GM19043 (cell line): ENCODE measurements around the gene NAT8L.

Experiments used
- ATAC-seq: cut with Tn5 transposase; IDR thresholded peaks from one replicate; pipeline ENCODE4 v1.9.1; 2021; ENCODE audit warnings: low read depth; ENCODE audit not compliant: unreplicated experiment

NAT8L gene

DNA sequence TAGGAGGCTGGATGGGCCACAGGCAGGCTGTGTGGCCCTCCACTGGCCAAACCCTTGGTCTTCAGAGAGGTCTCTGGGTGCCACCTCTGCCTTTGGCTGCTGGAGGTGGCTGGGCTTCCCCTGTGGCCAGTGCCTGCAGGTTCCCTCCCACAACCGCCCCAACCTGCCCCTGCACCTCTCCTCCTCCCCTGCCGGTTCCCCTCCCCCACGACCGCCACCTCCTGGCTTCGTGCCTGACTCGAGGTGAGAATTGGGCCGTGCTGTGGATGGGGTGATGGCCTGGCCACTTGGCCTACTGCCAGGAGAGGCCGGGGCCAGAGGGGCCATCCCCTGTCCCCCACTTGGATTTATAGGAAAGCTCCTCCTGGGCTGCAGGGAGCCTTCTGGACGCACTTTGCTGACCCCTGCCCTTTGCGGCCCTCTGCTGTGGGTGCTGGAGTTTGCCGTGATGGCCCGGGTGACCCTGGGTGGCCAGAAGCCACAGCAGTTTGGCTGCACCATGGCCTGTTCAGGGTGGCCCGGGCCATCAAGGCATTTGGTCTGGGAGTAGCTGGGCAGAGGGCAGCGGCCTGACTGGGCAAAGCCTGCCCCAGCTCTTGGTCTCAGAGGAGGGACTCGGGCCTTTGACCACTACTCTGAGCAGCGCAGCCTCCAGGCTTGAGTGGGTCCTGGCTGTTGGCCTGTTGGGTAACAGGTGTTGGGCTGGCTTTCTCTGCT is 3.8 kb downstream of the NAT8L start:
- ATAC-seq, result no peak

DNA sequence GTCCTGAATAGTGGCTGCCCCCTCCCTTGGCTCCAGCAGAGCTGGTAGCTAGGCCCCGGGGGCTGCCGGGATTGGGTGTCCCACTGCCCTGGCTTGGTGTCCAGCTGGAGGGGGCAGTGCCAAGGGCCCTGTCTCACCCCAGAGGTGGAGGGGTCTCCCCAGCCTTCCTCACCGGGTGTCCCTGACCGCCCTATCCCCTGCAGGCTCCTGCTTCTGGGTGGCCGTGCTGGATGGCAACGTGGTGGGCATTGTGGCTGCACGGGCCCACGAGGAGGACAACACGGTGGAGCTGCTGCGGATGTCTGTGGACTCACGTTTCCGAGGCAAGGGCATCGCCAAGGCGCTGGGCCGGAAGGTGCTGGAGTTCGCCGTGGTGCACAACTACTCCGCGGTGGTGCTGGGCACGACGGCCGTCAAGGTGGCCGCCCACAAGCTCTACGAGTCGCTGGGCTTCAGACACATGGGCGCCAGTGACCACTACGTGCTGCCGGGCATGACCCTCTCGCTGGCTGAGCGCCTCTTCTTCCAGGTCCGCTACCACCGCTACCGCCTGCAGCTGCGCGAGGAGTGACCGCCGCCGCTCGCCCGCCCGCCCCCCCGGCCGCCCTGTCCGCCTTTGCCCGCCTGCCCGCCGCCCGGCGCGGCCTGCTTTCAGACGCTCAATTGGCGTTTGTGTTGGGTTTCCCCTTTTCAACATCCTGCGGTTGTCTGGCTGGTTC is 4.6 kb downstream of the NAT8L start:
- ATAC-seq, result no peak

DNA sequence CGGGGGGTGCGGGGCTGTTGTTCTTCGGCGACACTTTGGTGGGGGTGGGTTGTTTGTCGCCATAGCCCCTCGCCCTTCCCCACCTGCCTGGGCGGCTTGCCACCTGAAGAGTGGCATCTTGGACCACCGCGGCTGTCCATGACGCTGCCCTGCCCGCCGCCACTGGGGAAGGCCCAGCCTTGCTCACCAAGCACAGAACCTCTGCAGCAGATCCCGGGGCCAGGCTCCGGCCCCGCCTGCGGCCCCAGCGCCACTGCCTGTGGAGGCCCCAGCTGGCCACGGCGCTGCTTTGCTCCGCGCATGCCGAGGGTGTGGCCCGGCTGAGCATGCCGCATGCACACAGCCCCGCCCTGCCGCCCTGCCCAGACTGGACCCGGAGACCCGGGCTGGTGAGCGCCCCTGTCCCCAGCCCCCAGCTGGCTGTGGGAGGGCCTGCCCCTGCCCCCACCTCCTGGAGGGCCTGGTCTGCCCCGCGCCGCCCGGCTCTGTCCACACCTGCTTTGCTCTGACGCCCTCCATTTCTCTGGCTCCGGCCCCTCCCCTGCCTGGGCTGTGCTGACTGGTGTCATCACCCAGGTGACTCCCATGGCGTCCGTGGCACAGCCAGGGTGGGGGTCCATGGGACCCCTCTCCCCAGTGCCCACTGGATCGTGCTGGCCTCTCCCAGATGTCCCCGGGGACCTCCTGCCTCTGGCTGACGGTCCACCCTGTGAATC is 5.3 kb downstream of the NAT8L start:
- no peak for ATAC-seq

- ATAC-seq, result no peak
These were observed 6.2 kb downstream of the NAT8L start for GRCh38 chr4:2065106-2065930.

DNA sequence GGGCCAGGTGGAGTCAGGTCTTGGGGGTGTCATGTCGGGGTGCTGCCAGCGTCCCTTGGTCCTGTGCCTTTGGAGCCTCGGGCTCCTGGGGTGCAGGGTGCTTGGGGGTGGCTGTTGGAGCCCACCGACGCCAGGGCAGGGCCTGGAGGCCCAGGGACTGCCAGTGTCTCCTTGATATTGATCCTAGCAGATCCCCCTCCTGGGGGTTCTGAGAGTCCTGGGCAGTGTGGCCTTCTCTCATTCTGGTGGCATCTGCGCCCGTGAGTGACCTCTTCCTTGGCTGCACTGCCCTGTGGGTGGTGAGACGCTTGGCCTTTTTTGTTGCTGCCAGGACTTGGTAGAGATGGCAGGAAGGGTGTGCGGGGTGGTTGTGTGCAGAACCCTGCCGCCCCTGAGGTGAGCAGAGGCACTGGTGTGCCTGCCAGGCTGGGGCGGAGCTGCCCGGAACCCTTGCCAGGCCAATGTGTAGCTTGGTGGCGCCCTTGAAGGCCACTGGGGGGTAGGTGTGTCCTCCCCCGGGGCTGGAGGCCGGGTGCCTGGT is 7.0 kb downstream of the NAT8L start:
- no peak for ATAC-seq

- ATAC-seq, result no peak
These were observed 7.7 kb downstream of the NAT8L start for GRCh38 chr4:2066571-2067445.

DNA sequence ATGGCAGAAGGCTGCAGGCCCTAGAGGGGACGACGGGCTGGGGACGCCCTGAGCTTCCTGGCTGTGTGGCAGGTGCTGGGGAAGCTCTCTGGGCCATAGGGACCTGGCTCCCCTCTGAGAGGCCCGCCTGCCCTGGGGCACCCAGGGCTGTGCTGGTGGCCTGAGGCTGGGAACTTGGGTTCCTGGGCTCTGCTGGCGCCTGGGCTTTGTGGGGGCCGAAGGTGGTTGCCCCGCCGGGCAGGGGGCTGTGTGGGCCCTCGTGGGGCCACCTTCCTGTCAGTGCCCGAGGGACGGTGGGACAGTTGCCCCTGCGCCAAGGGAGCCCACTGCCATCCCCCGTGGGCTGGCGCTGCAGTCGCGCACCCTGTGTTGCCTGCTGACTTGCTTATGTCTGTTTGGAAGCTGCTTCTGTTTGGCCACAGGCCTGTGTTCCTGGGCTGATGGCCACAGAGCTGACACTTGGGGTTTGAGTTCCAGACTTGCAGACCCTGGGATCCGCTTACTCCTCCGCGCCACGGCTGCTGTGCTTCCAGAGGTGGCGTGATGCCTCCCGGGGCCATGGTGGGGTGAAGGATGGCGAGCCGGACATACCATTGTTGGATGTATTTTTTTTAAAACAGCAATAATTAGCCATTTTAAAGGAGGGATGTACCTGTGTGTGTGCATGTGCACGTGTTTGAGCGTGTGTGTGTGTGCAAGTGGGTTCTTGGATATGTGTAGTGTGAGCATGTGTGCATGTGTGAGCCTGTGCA is 8.5 kb downstream of the NAT8L start:
- no peak for ATAC-seq

DNA sequence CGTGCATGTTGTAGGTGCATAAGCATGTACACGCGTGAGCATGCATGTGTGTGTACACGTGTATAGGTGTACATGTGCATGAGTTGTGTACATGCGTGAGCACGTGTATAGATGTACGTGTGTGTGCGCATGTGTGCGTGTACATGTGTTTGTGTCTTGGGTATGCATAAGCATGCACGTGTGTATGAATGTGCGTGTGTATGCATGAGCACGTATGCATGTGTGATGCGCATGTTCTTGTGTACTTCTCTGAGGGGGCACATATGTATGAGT is 9.0 kb downstream of the NAT8L start:
- no peak for ATAC-seq

DNA sequence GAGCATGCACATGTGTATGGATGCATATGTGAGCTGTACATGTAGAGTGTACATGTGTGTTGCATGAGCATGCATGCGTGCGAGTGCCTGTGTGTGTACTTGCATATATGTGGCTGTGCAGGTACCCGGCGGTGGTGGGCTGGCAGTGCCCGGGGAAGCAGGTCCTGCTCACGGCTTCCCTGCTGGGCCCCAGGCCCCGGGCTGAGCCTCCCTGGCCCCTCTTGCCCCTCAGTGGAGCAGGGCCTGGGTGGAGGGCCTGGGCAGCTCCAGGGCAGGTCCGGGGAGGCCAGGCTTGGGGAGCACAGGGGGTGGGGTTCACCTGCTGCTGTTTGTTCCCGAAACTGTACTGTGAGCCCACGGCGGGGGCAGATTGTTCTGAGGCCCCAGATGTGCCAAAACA is 9.4 kb downstream of the NAT8L start:
- ATAC-seq, result no peak

- ATAC-seq, result no peak
These were observed 10.2 kb downstream of the NAT8L start for GRCh38 chr4:2069161-2069971.

DNA sequence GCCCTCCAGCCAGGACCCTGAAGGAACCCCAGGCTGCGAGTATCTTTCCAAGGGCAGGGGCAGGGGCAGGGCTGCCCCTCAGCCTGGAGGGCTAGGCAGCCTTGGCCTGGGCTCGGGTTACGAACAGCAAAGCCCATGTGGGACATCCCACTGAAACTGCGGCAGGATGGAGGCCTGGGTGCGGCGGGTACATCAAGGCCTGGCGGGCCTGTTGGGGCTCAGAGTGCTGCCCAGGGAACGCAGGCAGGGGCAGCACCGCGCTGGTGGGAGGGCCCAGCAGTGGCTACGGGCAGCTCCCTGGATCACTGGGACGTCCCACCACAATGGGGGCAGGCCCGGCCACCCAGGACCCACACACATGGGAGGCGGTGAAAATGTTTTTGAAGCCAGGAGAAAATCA is 10.9 kb downstream of the NAT8L start:
- ATAC-seq, result no peak

DNA sequence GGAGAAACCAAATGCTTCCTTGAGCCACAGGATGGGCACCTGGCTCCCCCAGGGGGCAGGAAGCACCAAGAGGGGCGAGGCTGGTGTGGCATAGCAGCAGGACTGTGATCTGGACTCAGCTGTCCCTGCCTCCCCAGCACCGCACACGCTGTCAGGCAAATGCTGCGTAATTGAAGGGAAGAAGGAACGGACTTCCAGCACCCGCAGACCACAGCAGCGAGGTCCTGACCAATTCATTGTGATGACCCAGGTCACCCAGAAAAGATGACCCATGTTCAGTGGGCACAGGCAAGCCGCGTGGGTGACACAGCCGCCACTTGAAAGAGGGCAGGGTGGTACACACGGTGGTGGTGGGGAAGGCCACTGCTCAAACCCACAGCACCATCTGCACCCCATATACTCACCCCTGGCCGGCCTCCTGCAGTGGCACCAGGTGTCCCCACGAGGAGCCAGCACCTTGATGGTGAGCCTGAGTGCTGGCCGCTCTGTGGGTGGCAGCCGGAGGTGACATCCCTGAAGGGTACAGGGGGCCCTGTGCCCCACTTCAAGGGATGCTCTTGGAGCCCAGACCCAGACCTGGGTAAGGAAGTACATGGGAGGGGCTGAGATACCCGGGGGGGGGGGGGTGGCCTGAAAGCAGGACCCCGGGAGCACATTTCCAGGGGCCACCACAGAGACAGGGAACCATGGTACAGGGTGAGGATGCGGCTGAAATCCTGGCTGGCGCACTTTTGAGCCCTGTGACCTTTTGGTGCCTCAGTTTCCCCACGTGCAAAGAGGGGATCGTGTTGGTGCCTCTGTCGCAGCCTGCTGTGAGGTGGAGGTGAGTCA is 11.5 kb downstream of the NAT8L start:
- ATAC-seq, result no peak

DNA sequence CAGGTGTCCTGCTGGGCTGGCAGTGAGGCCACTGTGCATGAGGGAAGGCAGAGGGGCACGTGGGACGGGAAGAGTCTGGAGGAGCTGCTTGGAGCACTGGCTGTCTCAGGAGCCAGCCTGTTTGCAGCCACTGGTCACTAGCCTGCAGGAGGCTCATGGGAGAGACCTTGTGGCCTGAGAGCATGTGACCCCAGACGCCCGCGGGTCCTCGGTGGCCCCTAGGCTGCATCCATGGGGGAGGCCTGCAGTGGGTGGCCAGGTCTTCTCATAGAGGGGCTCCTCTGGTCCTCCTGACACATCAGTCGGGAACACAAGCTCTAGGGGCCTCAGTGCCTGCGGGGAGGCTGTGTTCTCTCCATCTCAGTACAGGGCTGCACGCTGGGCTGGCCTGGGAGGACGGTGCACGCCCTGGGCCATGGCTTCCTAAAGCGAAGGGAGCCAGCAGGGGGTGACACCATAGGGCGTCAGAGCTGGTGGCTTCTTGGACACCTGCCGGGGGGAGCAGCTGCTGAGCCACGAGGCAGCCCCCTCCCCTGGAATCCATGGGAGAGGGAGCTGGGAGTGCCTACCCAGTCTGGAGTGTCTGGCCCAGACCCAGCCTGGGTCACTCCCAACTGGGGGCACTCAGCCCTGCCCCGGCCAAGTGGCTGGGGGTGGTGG is 12.3 kb downstream of the NAT8L start:
- ATAC-seq, result no peak

GRCh38 chr4:2071912-2072867 is 13.1 kb downstream of the NAT8L start:
- ATAC-seq, result no peak

- no peak for ATAC-seq
These were observed 14.1 kb downstream of the NAT8L start for GRCh38 chr4:2072971-2073807.
